ENCODE results near the gene COL18A1. TPM values are rescaled to one million over a fixed set of nuclear protein-coding genes. Genes with fewer than 3 reads are reported as not detected.
A peak's percentile ranks its signal among the peaks of the same experiment; 100 is the strongest.

The COL18A1 gene
- total and polyA plus RNA-seq, 7 donors, result 4.4 to 197 (median 39.7) TPM

DNA sequence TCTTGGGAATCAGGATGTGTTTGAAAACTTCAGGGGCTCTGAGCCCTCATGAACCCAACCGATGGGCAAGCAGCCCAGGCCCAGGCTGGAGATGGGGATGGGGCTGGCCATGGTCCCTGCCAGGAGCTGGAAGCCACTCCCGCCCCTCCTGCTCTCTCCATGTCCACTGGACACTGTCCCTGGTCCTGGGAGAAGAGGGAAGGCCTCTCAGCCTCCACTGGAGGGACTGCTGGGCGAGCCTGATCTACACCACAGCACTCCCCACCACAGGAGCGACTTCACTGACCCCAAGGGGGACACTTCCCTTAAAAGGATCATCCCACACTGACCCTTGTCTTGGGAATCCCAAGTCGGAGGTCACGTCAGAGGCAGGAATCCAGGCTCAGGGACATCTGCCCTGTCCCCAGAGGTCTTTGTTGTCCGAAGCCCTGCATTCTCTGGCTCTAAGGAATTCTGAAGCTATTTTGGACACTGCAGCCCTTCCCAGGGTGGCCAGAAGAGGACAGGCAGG is 16.9 kb upstream of the COL18A1 start:
- peaks cover 0 to 14% (median 14%) of the 10 kb centered on the region in 4 donors for H3K4me1 ChIP-seq
- intact Hi-C loops (cut with DNase I), result no loop called here
- 58 to 73% methylated on average over 7 of the region's 7 CpGs for WGBS, 2 donors
- no peaks in the 10 kb centered on the region for H3K9me3 ChIP-seq
- no peaks in the 10 kb centered on the region for H3K27me3 ChIP-seq
- no peak overlapping the region for H3K27ac ChIP-seq
- peak; percentile 66 for DNase-seq
- no peak for TF ChIP-seq EP300 (IDR thresholded peaks at IDR 0.05)
- no peak overlapping the region for H3K4me3 ChIP-seq
- H3K36me3 ChIP-seq, result no peaks in the 10 kb centered on the region

- no peaks in the 10 kb centered on the region for H3K27me3 ChIP-seq
- no peak overlapping the region for H3K27ac ChIP-seq
- 80 to 84% methylated on average over 19 of the region's 19 CpGs for WGBS, 2 donors
These were observed 16.2 kb upstream of the COL18A1 start for GRCh38 chr21:45388611-45389296.

DNA sequence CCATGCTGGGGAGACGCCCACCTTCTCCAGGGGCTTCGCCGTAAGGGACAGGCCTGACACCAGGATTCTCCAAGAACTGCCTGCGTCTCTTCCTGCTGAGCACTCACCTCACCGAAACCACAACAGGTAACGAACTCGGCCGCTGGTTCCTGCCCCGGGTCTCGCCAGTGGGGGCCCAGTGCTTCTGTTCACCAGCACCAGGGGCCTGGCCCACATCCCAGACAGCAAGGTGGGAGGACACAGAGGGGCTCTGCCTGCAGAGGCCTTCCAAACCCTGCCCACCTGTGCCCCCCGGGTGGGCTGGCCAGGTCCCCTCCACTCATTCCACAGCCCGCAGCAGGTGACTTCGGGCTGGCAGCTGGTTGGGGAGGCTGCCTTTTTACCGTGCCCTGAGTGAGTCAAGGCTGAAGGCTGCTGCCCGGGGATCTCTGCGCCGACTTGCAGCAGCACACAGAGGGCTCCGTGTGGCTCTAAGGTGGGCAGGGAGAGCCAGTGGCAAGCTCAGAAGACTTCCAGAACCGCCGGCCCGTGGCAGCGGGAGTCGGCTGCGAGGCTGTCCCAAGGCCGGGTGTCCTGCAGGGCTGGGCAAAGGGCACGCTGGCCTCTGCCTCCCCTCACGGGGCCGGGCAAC is 14.7 kb upstream of the COL18A1 start:
- intact Hi-C loops (cut with DNase I), result no loop called here
- peak; percentile 58 for DNase-seq
- no peaks in the 10 kb centered on the region for H3K9me3 ChIP-seq
- no peaks in the 10 kb centered on the region for H3K36me3 ChIP-seq
- H3K27me3 ChIP-seq, result no peaks in the 10 kb centered on the region
- H3K4me1 ChIP-seq, result peaks cover 0 to 14% (median 14%) of the 10 kb centered on the region in 4 donors
- WGBS, 2 donors, result 74 to 82% methylated on average over 28 of the region's 28 CpGs
- TF ChIP-seq POLR2A (IDR thresholded peaks at IDR 0.05) (no peak), POLR2AphosphoS5 (IDR thresholded peaks at IDR 0.05) (no peak), CTCF (IDR thresholded peaks at IDR 0.05) (no peak), EP300 (IDR thresholded peaks at IDR 0.05) (no peak)
- no peak overlapping the region for H3K27ac ChIP-seq
- no peak overlapping the region for H3K4me3 ChIP-seq

More at GRCh38 chr21:45388611-45389296, 16.2 kb upstream of the COL18A1 start:
- no peak for DNase-seq
- Histone ChIP-seq H3K4me1 (peaks cover 0 to 14% (median 14%) of the 10 kb centered on the region in 4 donors), H3K36me3 (no peaks in the 10 kb centered on the region), H3K4me3 (no peak overlapping the region), H3K9me3 (no peaks in the 10 kb centered on the region)
- intact Hi-C loops (cut with DNase I), result no loop called here
- TF ChIP-seq EP300 (IDR thresholded peaks at IDR 0.05), result no peak
- TF ChIP-seq POLR2A (IDR thresholded peaks at IDR 0.05), result no peak
- no peak for TF ChIP-seq CTCF (IDR thresholded peaks at IDR 0.05)
- TF ChIP-seq POLR2AphosphoS5 (IDR thresholded peaks at IDR 0.05), result no peak

- no peak for TF ChIP-seq POLR2AphosphoS5 (IDR thresholded peaks at IDR 0.05)
- no peak for TF ChIP-seq EP300 (IDR thresholded peaks at IDR 0.05)
- no peak for TF ChIP-seq CTCF (IDR thresholded peaks at IDR 0.05)
- no peak for TF ChIP-seq POLR2A (IDR thresholded peaks at IDR 0.05)
- WGBS, 2 donors, result 78 to 86% methylated on average over 32 of the region's 32 CpGs
- no peak for DNase-seq
These were observed 13.9 kb upstream of the COL18A1 start for GRCh38 chr21:45390831-45391742.

More at GRCh38 chr21:45390831-45391742, 13.9 kb upstream of the COL18A1 start:
- Histone ChIP-seq H3K27ac (no peak overlapping the region), H3K9me3 (no peaks in the 10 kb centered on the region), H3K4me1 (peaks cover 0 to 14% (median 14%) of the 10 kb centered on the region in 4 donors), H3K4me3 (no peak overlapping the region), H3K36me3 (no peaks in the 10 kb centered on the region), H3K27me3 (no peaks in the 10 kb centered on the region)
- intact Hi-C loops (cut with DNase I), result no loop called here

Measured in sigmoid colon (tissue), 7 donors.